ENCODE data around the gene ACOT7.

- TF ChIP-seq CTCF (conservative IDR thresholded peaks at IDR 0.05; ENCODE audit: low read length) (no peak), EZH2phosphoT487 (IDR thresholded peaks at IDR 0.05; ENCODE audit: borderline replicate concordance) (no peak)
Measured at GRCh38 chr1:6365047-6365446, 28.5 kb downstream of the ACOT7 start.

Measured in Loucy (cell line).